HG03095 (cell line): ENCODE results near the gene ZNF346.

Source experiments
- ATAC-seq: cut with Tn5 transposase; IDR thresholded peaks from one replicate; pipeline ENCODE4 v1.9.1; 2021; ENCODE audit warnings: moderate library complexity; ENCODE audit not compliant: unreplicated experiment

Gene ZNF346

DNA sequence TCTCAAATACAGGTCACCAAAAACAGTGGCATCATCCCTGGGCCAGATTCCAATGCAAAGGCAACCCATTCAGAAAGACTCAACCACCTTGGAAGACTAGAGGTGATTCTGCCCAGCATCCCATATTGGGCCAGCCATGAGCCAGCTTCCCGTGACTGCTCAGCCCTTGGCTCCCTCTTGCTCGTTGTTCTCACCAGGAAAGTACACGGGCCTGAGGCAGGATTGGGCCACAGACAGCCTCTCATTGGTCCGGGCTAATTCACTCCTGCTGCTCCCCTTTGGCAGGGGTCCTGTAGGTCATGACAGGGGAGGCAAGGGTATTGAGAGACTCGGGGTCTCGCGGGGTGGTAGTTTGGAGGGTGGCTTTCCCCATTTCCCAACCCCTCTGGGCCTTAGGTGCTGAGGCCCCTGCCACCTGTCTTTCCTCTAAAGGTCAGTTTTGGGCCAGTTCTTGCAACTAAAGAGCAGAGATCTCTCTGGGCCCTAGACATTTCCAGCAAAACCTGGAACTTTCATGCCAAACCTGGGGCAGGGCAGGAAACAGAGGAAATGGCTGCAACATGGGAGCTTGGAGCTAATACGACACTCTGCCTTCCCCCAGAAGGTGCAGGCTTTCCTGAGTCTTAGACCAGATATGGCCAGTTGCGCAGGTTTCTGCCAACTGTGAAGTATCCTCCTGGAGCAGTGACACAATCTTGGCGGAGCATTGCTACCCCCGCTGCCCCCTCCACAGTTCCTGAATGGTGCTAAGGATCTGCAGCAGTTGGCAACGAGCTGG is 42.2 kb downstream of the ZNF346 start:
- no peak for ATAC-seq

DNA sequence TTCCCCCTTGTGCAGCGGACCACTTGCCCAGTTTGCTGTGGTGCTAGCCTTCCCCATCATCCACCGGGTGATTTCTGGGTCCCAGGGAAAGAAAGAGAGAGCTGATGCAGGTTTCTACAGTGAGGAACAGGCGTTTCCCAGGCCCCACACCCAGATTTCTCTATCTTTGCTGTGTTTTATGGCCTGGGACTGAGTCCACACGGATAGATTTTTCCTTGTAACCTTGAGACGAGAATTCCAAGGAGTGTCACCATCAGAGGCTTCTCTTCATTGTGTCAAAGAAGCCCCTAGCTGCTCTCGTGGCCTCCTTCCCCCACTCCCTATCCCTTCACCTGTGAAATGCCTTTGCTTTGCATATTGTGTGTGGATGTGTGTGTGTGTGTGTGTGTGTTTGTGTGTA is 43.0 kb downstream of the ZNF346 start:
- no peak for ATAC-seq

DNA sequence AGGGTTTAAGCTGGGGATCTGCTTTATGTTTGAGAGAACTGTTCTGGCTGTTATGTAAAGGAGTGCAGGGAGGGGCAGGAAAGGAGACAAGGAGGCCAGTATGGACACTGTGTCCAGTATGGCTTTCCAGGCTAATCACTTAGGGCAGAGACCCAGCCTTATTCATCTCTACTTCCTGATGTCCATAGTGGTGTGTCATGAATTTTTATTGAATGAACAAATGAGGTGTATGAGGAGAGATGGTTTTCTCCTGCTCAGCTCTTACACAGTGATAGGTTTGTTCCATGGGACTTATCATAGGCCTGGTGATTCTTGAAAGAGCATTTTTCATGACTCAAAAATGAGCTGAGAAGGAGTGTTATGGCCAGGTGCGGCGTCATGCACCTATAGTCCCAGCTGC is 43.7 kb downstream of the ZNF346 start:
- no peak for ATAC-seq

DNA sequence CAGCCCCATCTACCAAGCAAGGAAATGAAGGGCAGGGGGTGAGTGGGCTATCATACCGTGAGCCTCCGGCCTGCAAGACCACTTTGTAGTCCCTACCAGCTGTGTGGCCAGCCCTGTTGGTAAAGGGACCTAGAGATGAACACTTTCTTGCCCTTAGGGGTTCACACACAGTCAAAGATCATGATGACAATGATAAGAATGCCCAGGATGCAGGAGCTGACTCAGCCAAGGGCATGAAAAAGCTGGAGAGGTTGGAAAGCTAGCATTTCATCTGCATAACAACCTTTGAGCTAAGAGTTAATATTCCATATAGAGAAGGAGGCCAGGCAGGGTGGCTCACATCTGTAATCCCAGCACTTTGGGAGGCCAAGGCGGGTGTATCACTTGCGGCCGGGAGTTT is 45.0 kb downstream of the ZNF346 start:
- ATAC-seq = no peak

DNA sequence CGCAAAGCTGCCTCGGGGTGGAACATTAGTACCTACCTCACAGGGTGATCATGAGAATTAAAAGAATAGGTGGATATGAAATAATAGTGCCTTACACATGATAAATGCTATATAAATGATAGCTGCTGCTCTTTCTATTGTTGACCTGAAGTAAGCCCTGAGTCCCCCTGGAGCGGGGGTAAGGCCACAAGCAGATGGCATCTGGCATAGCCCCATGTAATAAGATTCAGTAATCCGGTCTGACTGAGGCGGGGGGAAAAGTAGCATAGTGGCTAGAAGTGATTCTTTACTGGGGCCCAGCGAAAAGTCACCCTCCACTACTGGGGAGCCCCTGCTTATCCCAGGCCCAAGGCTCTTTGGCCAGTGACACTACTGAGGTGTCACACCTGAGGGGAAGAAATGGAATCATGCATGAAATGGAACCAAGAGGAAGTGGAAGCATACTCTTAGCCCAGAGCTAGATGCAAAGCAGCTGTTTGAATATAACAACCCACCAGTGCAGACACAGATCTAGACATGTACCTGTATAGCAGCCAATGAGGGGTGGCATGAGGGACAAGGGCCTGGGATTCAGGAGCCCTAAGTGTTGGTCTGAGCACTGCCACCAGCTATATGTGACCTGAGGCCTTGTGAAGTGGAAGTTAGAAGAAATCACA is 48.2 kb downstream of the ZNF346 start:
- ATAC-seq = no peak

DNA sequence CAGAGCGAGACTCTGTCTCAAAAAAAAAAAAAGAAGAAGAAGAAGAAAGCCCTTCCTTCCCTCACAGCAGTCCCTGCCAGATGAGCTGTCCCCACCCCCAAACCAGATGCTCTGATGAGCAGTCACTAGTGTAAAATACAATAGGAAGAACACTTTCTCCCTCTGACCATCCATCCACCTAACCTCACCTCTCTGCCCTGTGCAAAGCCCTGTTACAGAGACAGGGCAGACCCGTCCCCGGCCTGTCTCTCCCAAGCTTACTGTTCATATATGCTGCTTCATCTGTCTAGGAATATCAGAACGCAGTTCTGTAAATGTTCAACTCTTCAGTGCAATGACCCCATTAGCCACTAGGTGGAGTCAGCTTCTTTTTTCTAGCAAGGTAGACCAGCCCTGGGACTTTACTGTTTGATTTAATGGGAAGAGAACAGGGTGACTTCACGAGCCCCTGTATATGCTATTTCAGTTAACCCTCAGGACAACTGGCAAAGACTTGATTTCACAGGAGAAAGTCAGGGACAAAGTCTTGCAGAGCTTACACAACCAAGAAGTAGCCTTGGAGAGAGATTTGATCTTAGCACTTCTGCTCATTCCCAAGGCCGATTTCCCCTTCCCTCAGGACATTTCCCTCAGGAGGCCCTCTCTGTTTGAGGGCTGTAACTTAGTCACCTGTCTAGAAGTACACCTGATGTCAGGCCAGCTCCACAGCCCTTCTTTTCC is 49.3 kb downstream of the ZNF346 start:
- ATAC-seq = peak; percentile 79

- ATAC-seq = no peak
Observed at GRCh38 chr5:177077335-177077734, 54.8 kb downstream of the ZNF346 start.

GRCh38 chr5:177079606-177080005 is 57.1 kb downstream of the ZNF346 start:
- no peak for ATAC-seq

- no peak for ATAC-seq
Observed at GRCh38 chr5:177080265-177080664, 57.8 kb downstream of the ZNF346 start.

DNA sequence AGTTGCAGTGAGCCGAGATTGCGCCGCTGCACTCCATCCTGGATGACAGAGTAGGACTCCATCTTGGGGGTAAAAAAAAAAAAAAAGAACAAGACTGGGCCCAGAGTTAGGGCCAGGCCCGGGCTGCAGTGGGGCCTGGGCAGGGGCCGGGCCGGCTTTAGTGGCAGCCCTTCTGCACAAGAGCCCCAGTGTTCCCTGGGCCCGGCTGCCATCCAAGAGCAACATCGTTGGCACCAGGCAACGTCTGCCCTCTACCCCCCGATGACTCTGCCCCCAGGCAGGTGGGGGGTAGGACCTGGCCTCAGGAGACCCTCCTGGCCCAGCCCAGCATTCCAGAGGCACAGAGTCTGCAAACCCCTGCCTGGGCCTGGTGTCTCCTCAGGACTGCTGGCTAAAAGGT is 59.4 kb downstream of the ZNF346 start:
- ATAC-seq = no peak

- ATAC-seq = no peak
Observed at GRCh38 chr5:177083357-177083756, 60.9 kb downstream of the ZNF346 start.

GRCh38 chr5:177084175-177084574 is 61.7 kb downstream of the ZNF346 start:
- no peak for ATAC-seq

GRCh38 chr5:177085985-177086653 is 63.6 kb downstream of the ZNF346 start:
- ATAC-seq = no peak

DNA sequence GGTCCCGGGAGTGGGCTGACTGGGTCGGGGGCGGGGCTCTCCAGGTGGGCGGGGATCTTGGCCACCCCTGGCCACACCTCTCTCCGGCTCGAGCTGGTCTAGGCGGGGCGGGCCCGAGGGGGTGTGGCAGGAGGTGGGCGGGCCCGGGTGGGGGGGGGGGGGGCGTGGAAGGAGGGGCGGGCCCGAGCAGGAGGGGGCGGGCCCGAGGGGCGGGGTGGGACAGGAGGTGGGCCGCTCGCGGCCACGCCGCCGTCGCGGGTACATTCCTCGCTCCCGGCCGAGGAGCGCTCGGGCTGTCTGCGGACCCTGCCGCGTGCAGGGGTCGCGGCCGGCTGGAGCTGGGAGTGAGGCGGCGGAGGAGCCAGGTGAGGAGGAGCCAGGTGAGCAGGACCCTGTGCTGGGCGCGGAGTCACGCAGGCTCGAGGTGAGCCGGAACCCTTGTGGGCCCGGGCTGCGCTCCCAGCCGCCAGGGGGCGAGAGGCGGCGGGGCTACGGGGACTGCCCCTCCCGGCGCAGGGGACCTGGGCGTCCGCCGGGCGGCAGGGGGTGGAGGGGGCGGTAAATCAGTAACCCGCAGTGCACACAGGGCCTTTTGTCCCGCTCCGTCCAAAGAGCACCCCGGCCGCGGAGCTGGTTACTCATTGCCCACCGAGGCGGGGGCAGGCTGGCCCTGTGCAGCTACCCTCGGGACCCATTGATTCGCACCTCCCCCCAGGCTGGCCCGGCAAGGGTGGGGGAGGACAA is 64.3 kb downstream of the ZNF346 start, which contains the start of gene FGFR4:
Gene FGFR4, plus strand, starts transcription at position 262 of the 744 bp plus-strand sequence. CDS start 2,688 bp downstream, outside the sequence.
- ATAC-seq = peak; percentile 53

- ATAC-seq = no peak
Observed at GRCh38 chr5:177087398-177088005, 65.0 kb downstream of the ZNF346 start.

DNA sequence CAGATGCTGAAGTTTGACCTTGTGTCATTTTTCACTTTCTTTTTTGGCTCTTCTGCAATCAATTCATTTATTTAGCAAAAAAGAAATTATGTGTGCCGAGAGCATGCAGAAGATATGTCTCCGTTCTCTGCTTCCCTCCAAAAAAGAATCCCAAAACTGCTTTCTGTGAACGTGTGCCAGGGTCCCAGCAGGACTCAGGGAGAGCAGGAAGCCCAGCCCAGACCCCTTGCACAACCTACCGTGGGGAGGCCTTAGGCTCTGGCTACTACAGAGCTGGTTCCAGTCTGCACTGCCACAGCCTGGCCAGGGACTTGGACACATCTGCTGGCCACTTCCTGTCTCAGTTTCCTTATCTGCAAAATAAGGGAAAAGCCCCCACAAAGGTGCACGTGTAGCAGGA is 66.6 kb downstream of the ZNF346 start:
- ATAC-seq = no peak

DNA sequence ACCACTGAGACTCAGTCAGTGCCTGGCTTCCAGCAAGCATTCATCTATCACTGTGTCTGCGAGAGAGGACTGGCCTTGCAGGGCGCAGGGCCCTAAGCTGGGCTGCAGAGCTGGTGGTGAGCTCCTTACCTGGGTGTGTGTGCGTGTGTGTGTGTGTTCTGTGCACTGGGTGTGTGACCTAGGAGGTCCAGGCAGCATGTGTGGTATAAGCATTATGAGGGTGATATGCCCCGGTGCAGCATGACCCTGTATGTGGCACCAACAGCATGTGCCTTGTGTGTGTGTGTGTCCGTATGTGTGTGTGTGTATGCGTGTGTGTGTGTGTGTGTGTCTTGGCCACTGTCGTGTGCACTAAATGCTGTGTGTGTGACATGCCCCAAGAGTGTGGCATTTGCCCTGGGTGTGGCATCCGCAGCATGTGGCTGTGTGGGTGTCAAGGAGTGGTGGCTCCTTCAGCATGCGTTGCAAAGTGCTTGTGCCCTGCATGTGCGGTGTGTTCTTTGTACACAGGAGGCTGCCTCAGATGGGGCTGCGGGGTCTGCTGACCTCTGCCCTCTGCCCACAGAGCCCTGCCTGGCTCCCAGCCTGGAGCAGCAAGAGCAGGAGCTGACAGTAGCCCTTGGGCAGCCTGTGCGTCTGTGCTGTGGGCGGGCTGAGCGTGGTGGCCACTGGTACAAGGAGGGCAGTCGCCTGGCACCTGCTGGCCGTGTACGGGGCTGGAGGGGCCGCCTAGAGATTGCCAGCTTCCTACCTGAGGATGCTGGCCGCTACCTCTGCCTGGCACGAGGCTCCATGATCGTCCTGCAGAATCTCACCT is 67.5 kb downstream of the ZNF346 start:
- no peak for ATAC-seq

GRCh38 chr5:177090813-177091212 is 68.3 kb downstream of the ZNF346 start:
- ATAC-seq = no peak

- ATAC-seq = no peak
Observed at GRCh38 chr5:177091232-177091631, 68.7 kb downstream of the ZNF346 start.
